Right lobe of liver (tissue), 6 donors: ENCODE measurements around the gene SELENOP. TPM values are rescaled to one million over a fixed set of nuclear protein-coding genes. Genes with fewer than 3 reads are reported as not detected.

ENCODE experiments used
- ATAC-seq, 4 donors: fragments of 200-7000 bp; cut with Tn5 transposase; one replicate each; pipeline ENCODE4 v1.9.1; 2020; ENCODE audit warnings: mild to moderate bottlenecking in 4 of 4, moderate library complexity in 4 of 4
- DNase-seq, 3 donors: peaks; one replicate each; pipeline ENCODE4 v3.0.0-alpha.2; 2020
- H3K27ac ChIP-seq, 3 donors: fragments of 200-600 bp; one replicate each; pipeline ENCODE4 v1.8.0; 2022
- H3K27me3 ChIP-seq, 2 donors: fragments of 200-600 bp; one replicate each; pipeline ENCODE4 v1.8.0; 2022
- H3K36me3 ChIP-seq, 4 donors: fragments of 200-600 bp; sonication (generic) in 1 of 4; one replicate each; pipeline versions ENCODE4 v1.5.1 to v1.8.0; 2017 to 2022; ENCODE audit warnings: control low read depth in 1 of 4
- H3K4me1 ChIP-seq, 4 donors: fragments of 200-600 bp; sonication (generic) in 1 of 4; one replicate each; pipeline versions ENCODE4 v1.5.1 to v1.8.0; 2017 to 2022; ENCODE audit warnings: control low read depth in 1 of 4
- H3K4me3 ChIP-seq, 3 donors: fragments of 200-600 bp; one replicate each; pipeline ENCODE4 v1.8.0; 2022
- H3K9me3 ChIP-seq, 4 donors: fragments of 200-600 bp; sonication (generic) in 1 of 4; one replicate each; pipeline versions ENCODE4 v1.5.1 to v1.8.0; 2017 to 2022; ENCODE audit warnings: control low read depth in 1 of 4
- POLR2A ChIP-seq: fragments of 450-650 bp; IDR thresholded peaks from one replicate; pipeline ENCODE4 v1.6.1; 2017; ENCODE audit warnings: antibody characterized with exemption, mild to moderate bottlenecking
- WGBS: methylation state at CpG from one replicate; pipeline ENCODE4 v1.1.6; 2018; ENCODE audit warnings: low coverage, low lambda C conversion rate; ENCODE audit not compliant: insufficient coverage; ENCODE audit errors: missing lambda C conversion rate; 5-methylcytosine and 5-hydroxymethylcytosine counted together
- intact Hi-C, 2 donors: fragments of 100-400 bp; cut with DNase I; formaldehyde crosslinking; loops; one replicate each; pipeline versions ENCODE4 v1.11.2 to v1.14.1; 2022
- total RNA-seq, 6 experiments: library from RNA; depleted of rRNA in 2 of 6; stranded (reverse); fragments of >200 nt in 2 of 6; fragmentation: NEBNext Ultra II Directional in 3 of 6; extraction: Animal tissue kit (Norgen Biotek cat#: 25700) in 3 of 6; gene quantifications; one replicate each; pipeline versions ENCODE4 v1.1.0 to v1.2.4, GENCODE V29; 2016 to 2023
- TF ChIP-seq, protein P1 (sequence below), 4 donors: fragments of 200-600 bp in 3 of 4; fragments of 450-650 bp in 1 of 4; IDR thresholded peaks; one replicate each; pipeline versions ENCODE4 v1.5.1 to v1.8.0; 2016 to 2022; ENCODE audit warnings: antibody characterized with exemption in 4 of 4, mild to moderate bottlenecking in 2 of 4
- donor health status: DM: no; HTN: yes; CAD: no.
- donor health status: DM: no; HTN: no; CAD: no.
- donor health status: DM: no; HTN: no; CAD: no.
- donor health status: DM: no; HTN: yes; CAD: no.
- donor health status: DM: no; HTN: yes; CAD: no.

The SELENOP gene
- total RNA-seq, 6 experiments from 2014 or later = 1,892 to 2,891 (median 2,149) TPM

DNA sequence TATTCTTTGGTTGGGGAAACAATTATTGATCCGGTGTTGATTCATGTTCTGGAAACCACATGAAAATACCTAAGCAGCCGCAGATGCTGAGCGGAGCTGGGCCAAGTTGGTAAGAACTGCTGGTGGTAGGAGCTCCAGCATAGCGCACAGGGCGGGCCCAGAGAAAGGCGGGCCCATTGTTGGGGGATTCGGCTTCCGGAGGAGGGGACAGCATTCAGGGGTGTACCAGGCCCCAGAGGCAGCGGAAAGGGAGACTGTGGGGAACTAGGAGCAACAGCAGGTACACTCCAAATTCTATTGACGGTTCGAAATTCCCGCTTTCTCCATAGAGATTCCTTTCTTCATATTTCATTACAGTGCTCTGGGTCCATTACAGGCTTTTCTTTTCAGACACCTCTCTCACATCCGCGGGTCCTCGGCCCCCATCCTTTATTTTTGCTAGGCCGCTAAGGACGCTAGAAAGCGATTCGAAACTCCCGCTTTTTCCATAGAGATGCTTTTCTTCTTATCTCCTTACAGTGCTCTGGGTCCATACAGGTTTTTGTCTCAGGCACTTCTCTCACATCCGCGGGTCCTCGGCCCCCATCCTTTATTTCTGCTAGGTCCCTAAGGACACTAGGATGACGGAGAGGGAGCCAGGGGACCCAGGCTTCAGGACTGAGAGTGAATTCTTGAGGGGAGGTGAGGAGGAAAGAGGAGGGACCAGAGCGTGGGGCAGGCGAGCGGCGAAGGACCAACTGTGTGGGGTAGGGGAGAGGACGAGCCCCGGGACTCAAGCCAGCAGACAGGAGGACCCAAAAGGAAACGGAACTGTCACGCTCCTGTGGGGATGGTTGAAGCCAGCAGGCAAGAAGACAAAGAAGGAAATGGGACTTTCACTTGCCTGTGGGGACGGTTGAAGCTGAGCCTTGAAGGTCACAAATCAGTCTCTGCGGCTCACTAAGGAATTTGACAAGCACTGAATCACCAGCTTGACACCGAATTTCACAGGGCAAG is 54.8 kb downstream of the SELENOP start, which contains the start of gene CCDC152:
CCDC152 (plus strand) TSS at position 213 of the 996 bp plus-strand sequence. CDS start 2,304 bp downstream, outside the sequence.
- H3K9me3 ChIP-seq = no peaks in the 10 kb centered on the region
- H3K4me1 ChIP-seq = no peaks in the 10 kb centered on the region
- H3K36me3 ChIP-seq = no peaks in the 10 kb centered on the region
- H3K27me3 ChIP-seq = no peaks in the 10 kb centered on the region
- DNase-seq = no peak
- TF ChIP-seq, protein P1, sequence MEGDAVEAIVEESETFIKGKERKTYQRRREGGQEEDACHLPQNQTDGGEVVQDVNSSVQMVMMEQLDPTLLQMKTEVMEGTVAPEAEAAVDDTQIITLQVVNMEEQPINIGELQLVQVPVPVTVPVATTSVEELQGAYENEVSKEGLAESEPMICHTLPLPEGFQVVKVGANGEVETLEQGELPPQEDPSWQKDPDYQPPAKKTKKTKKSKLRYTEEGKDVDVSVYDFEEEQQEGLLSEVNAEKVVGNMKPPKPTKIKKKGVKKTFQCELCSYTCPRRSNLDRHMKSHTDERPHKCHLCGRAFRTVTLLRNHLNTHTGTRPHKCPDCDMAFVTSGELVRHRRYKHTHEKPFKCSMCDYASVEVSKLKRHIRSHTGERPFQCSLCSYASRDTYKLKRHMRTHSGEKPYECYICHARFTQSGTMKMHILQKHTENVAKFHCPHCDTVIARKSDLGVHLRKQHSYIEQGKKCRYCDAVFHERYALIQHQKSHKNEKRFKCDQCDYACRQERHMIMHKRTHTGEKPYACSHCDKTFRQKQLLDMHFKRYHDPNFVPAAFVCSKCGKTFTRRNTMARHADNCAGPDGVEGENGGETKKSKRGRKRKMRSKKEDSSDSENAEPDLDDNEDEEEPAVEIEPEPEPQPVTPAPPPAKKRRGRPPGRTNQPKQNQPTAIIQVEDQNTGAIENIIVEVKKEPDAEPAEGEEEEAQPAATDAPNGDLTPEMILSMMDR (IDR thresholded peaks at IDR 0.05) = no peak
- no peak for TF ChIP-seq POLR2A
- intact Hi-C loops = no loop called here
- WGBS = 27% methylated on average over 34 of the region's 35 CpGs
- H3K4me3 ChIP-seq = no peak within 1 kb of the TSS
- ATAC-seq = peak; percentile 16 to 28 (median 20)
- no peak within 1 kb of the TSS for H3K27ac ChIP-seq

DNA sequence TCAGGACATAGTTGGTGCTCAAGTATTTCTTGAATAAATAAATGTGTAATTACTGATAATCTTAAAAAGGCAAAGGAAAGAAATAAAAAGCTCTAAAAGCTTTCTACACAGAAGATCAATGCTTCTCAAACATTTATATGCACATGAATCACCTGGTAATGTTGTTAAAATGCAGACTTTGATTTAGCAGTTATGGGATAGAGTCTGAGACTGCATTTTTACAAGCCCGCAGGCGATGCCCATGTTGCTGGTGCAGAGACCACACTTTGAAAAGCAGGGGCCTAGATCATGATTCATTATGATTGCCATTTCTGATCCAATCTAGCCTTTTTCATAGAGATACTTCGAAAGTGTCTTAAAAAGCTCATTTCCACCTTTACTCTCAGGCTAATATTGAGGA is 58.6 kb downstream of the SELENOP start:
- no peak for TF ChIP-seq POLR2A
- TF ChIP-seq, protein P1 (IDR thresholded peaks at IDR 0.05) = no peak
- Histone ChIP-seq H3K27me3 (no peaks in the 10 kb centered on the region), H3K4me3 (no peak overlapping the region), H3K4me1 (no peaks in the 10 kb centered on the region), H3K9me3 (no peaks in the 10 kb centered on the region), H3K36me3 (no peaks in the 10 kb centered on the region), H3K27ac (no peak overlapping the region)
- intact Hi-C loops = no loop called here
- DNase-seq = no peak
- 96% methylated on average over 3 of the region's 3 CpGs for whole genome bisulfite sequencing
- no peak for ATAC-seq

DNA sequence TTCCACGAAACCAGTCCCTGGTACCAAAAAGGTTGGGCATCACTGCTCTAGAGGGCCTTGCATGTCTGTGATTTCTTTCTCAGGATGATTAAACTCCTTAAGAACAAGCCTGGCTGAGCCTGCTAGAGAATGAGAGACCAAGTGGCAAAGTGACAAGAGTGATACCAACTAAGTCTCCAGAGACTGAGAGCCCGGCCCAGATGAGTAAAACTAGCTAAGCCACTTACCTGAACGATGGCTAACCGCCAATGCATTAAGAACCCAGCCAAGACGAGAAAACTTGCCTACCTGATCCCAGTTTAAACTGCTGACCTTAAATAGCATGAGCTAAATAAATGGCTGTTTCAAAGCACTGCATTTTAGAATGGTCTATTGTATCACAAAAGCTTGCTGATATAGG is 60.6 kb downstream of the SELENOP start:
- ATAC-seq = no peak
- 65% methylated on average over 5 of the region's 5 CpGs for WGBS
- Histone ChIP-seq H3K27ac (no peak overlapping the region), H3K4me3 (no peak overlapping the region), H3K36me3 (no peaks in the 10 kb centered on the region), H3K9me3 (no peaks in the 10 kb centered on the region), H3K4me1 (no peaks in the 10 kb centered on the region), H3K27me3 (no peaks in the 10 kb centered on the region)
- intact Hi-C loops = no loop called here
- no peak for DNase-seq
- no peak for TF ChIP-seq POLR2A
- TF ChIP-seq, protein P1 (IDR thresholded peaks at IDR 0.05) = no peak

DNA sequence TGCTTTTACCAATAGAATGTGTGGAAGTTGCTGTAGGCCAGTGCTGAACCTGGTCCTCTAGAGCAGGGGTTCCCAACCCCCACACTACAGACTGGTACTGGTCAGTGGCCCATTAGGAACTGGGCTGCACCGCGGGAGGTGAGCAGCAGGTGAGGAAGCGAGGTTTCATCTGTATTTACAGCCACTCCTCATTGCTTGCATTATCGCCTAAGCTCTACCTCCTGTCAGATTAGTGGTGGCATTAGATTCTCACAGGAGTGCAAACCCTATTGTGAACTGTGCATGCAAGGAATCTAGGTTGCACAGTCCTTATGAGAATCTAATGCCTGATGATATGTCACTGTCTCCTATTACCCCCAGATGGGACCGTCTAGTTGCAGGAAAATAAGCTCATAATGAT is 61.2 kb downstream of the SELENOP start:
- Histone ChIP-seq H3K9me3 (no peaks in the 10 kb centered on the region), H3K4me3 (no peak overlapping the region), H3K27me3 (no peaks in the 10 kb centered on the region), H3K36me3 (no peaks in the 10 kb centered on the region), H3K4me1 (no peaks in the 10 kb centered on the region), H3K27ac (no peak overlapping the region)
- DNase-seq = no peak
- 90% methylated on average over 5 of the region's 5 CpGs for WGBS
- intact Hi-C loops = no loop called here
- no peak for TF ChIP-seq POLR2A
- TF ChIP-seq, protein P1 (IDR thresholded peaks at IDR 0.05) = no peak
- ATAC-seq = no peak

Other genes with a start within 250 kb of the SELENOP start
- 1 to 10 TPM in 1 of 6 experiments, under 1 TPM in 4, not detected in 1; 0.06 to 1.2 (median 0.42) TPM for gene CCDC152, start 55.1 kb downstream of the SELENOP start, total RNA-seq
- gene ANXA2R, start 228.4 kb upstream of the SELENOP start, total RNA-seq = 1 to 10 TPM in 1 of 6 experiments, under 1 TPM in 5; 0.21 to 1.1 (median 0.41) TPM